Natural killer cell treated with Interleukin-12 subunit alpha and Interleukin-12 subunit beta and Interleukin-15 and Interleukin-18, amount 100 ng/mL, for 72 hours (primary cell): ENCODE data around the gene NCOR1. TPM values are rescaled to one million over a fixed set of nuclear protein-coding genes. Genes with fewer than 3 reads are reported as not detected.
"Not testable (repeated sequence)": the region's sequence is repeated elsewhere in the genome, so short reads cannot be mapped to it uniquely, and the experiment has no call there.

Experiments used
- ATAC-seq, 2 donors: fragments of 150-1000 bp; cut with Tn5 transposase in 1 of 2; sonication (Bioruptor Pico), chemical (Tn5 transposase) in 1 of 2; 2 replicates each; pipeline ENCODE4 v1.10.0; 2021
- DNase-seq: peaks from one replicate; pipeline ENCODE4 v3.0.0; 2022; ENCODE audit warnings: low spot score
- H3K27ac Mint-ChIP-seq, 2 donors: 1 replicate in 1 of 2; 2 replicates in 1 of 2; pipeline ENCODE4 v1.8.0; 2022; ENCODE audit warnings: mixed read lengths in 2 of 2, mild to moderate bottlenecking in 1 of 2, moderate library complexity in 1 of 2
- H3K27me3 Mint-ChIP-seq, 2 donors: 1 replicate in 1 of 2; 2 replicates in 1 of 2; pipeline ENCODE4 v1.8.0; 2022; ENCODE audit warnings: mixed read lengths in 2 of 2
- H3K36me3 Mint-ChIP-seq: one replicate; pipeline ENCODE4 v1.8.0; 2022; ENCODE audit warnings: mixed read lengths
- H3K4me1 Mint-ChIP-seq, 2 donors: 1 replicate in 1 of 2; 2 replicates in 1 of 2; pipeline ENCODE4 v1.8.0; 2022; ENCODE audit warnings: low read depth in 2 of 2, mixed read lengths in 2 of 2, mild to moderate bottlenecking in 1 of 2
- H3K4me3 Mint-ChIP-seq: one replicate; pipeline ENCODE4 v1.8.0; 2022; ENCODE audit warnings: mixed read lengths
- H3K9me3 Mint-ChIP-seq: 2 replicates; pipeline ENCODE4 v1.8.0; 2022; ENCODE audit warnings: mixed read lengths
- total RNA-seq, 2 donors: library from RNA; stranded (reverse); gene quantifications; one replicate each; pipeline ENCODE4 v1.2.3, GENCODE V29; 2022

NCOR1 gene
- total RNA-seq, 2 donors from 2014 or later: 146 to 193 TPM

GRCh38 chr17:16158714-16159113, 56.6 kb downstream of the NCOR1 start:
- no peak for DNase-seq
- no peak for ATAC-seq
- H3K36me3 Mint-ChIP-seq: peaks cover 18% of the 10 kb centered on the region
- H3K4me1 Mint-ChIP-seq: peaks cover 9 to 11% of the 10 kb centered on the region in 2 donors
- no peak overlapping the region for H3K4me3 Mint-ChIP-seq
- no peaks in the 10 kb centered on the region for H3K9me3 Mint-ChIP-seq
- H3K27me3 Mint-ChIP-seq: no peaks in the 10 kb centered on the region
- H3K27ac Mint-ChIP-seq: no peak overlapping the region

- ATAC-seq (no peak), DNase-seq (no peak)
- H3K36me3 Mint-ChIP-seq: peaks cover 21% of the 10 kb centered on the region
- H3K27me3 Mint-ChIP-seq: no peaks in the 10 kb centered on the region
- H3K4me3 Mint-ChIP-seq: no peak overlapping the region
- peaks cover 9 to 11% of the 10 kb centered on the region in 2 donors for H3K4me1 Mint-ChIP-seq
- no peaks in the 10 kb centered on the region for H3K9me3 Mint-ChIP-seq
- peak overlapping the region in 1 of 2 donors; percentile 18 for H3K27ac Mint-ChIP-seq
These were observed 59.8 kb downstream of the NCOR1 start for GRCh38 chr17:16155536-16155935.

GRCh38 chr17:16152326-16152725, 63.0 kb downstream of the NCOR1 start:
- H3K9me3 Mint-ChIP-seq, DNase-seq, H3K27ac Mint-ChIP-seq, ATAC-seq, H3K4me3 Mint-ChIP-seq, H3K27me3 Mint-ChIP-seq: not testable (repeated sequence)
- H3K36me3 Mint-ChIP-seq: peaks cover 38% of the 10 kb centered on the region
- H3K4me1 Mint-ChIP-seq: peaks cover 11 to 12% of the 10 kb centered on the region in 2 donors

GRCh38 chr17:16150251-16150856, 65.0 kb downstream of the NCOR1 start:
- H3K4me1 Mint-ChIP-seq: peaks cover 0 to 4% of the 10 kb centered on the region in 2 donors
- peaks cover 37% of the 10 kb centered on the region for H3K36me3 Mint-ChIP-seq
- no peaks in the 10 kb centered on the region for H3K27me3 Mint-ChIP-seq
- no peaks in the 10 kb centered on the region for H3K9me3 Mint-ChIP-seq
- ATAC-seq: no peak
- no peak for DNase-seq
- H3K27ac Mint-ChIP-seq: no peak overlapping the region
- H3K4me3 Mint-ChIP-seq: no peak overlapping the region

GRCh38 chr17:16148596-16148995, 66.7 kb downstream of the NCOR1 start:
- Mint-ChIP-seq H3K27me3 (no peaks in the 10 kb centered on the region), H3K27ac (no peak overlapping the region), H3K36me3 (peaks cover 29% of the 10 kb centered on the region), H3K4me1 (peaks cover 0 to 4% of the 10 kb centered on the region in 2 donors), H3K4me3 (no peak overlapping the region), H3K9me3 (no peaks in the 10 kb centered on the region)
- no peak for DNase-seq
- no peak for ATAC-seq

GRCh38 chr17:16145319-16145890, 69.9 kb downstream of the NCOR1 start:
- H3K9me3 Mint-ChIP-seq, H3K4me3 Mint-ChIP-seq, ATAC-seq, H3K27me3 Mint-ChIP-seq, H3K4me1 Mint-ChIP-seq, H3K27ac Mint-ChIP-seq, DNase-seq: not testable (repeated sequence)
- H3K36me3 Mint-ChIP-seq: peaks cover 27% of the 10 kb centered on the region

GRCh38 chr17:16141685-16142084, 73.6 kb downstream of the NCOR1 start:
- DNase-seq (no peak), ATAC-seq (no peak)
- Mint-ChIP-seq H3K36me3 (peaks cover 11% of the 10 kb centered on the region), H3K9me3 (no peaks in the 10 kb centered on the region), H3K27ac (no peak overlapping the region), H3K4me1 (no peaks in the 10 kb centered on the region), H3K27me3 (no peaks in the 10 kb centered on the region), H3K4me3 (no peak overlapping the region)

- no peak for ATAC-seq
- no peaks in the 10 kb centered on the region for H3K27me3 Mint-ChIP-seq
- DNase-seq: no peak
- H3K27ac Mint-ChIP-seq: no peak overlapping the region
- H3K36me3 Mint-ChIP-seq: peaks cover 6% of the 10 kb centered on the region
- no peak overlapping the region for H3K4me3 Mint-ChIP-seq
- H3K9me3 Mint-ChIP-seq: no peaks in the 10 kb centered on the region
- no peaks in the 10 kb centered on the region for H3K4me1 Mint-ChIP-seq
These were observed 74.5 kb downstream of the NCOR1 start for GRCh38 chr17:16140854-16141253.

GRCh38 chr17:16135461-16135860, 79.9 kb downstream of the NCOR1 start:
- Mint-ChIP-seq H3K36me3 (peaks cover 6% of the 10 kb centered on the region), H3K9me3 (no peaks in the 10 kb centered on the region), H3K27me3 (no peaks in the 10 kb centered on the region), H3K27ac (no peak overlapping the region), H3K4me3 (no peak overlapping the region), H3K4me1 (no peaks in the 10 kb centered on the region)
- ATAC-seq (no peak), DNase-seq (no peak)

- Mint-ChIP-seq H3K9me3 (no peaks in the 10 kb centered on the region), H3K27ac (no peak overlapping the region), H3K27me3 (no peaks in the 10 kb centered on the region), H3K4me1 (peaks cover 5% of the 10 kb centered on the region in 2 donors), H3K4me3 (no peak overlapping the region), H3K36me3 (peaks cover 12% of the 10 kb centered on the region)
- ATAC-seq (no peak), DNase-seq (no peak)
These were observed 83.7 kb downstream of the NCOR1 start for GRCh38 chr17:16131593-16131992.

- Mint-ChIP-seq H3K4me1 (peaks cover 5% of the 10 kb centered on the region in 2 donors), H3K27me3 (no peaks in the 10 kb centered on the region), H3K9me3 (no peaks in the 10 kb centered on the region), H3K4me3 (no peak overlapping the region), H3K36me3 (peaks cover 6% of the 10 kb centered on the region), H3K27ac (peak overlapping the region in 1 of 2 donors; percentile 1)
- ATAC-seq: no peak
- no peak for DNase-seq
These were observed 85.7 kb downstream of the NCOR1 start for GRCh38 chr17:16129441-16130205.

GRCh38 chr17:16123531-16123930, 91.8 kb downstream of the NCOR1 start:
- Mint-ChIP-seq H3K36me3 (peaks cover 18% of the 10 kb centered on the region), H3K4me1 (peaks cover 12% of the 10 kb centered on the region in 2 donors), H3K27me3 (no peaks in the 10 kb centered on the region), H3K4me3 (no peak overlapping the region), H3K9me3 (no peaks in the 10 kb centered on the region), H3K27ac (peak overlapping the region in 1 of 2 donors; percentile 2)
- DNase-seq (no peak), ATAC-seq (no peak)

GRCh38 chr17:16122697-16123434, 92.5 kb downstream of the NCOR1 start:
- peaks cover 13% of the 10 kb centered on the region for H3K36me3 Mint-ChIP-seq
- no peaks in the 10 kb centered on the region for H3K9me3 Mint-ChIP-seq
- peak overlapping the region in 1 of 2 donors; percentile 2 for H3K27ac Mint-ChIP-seq
- DNase-seq (no peak), ATAC-seq (no peak)
- H3K4me3 Mint-ChIP-seq: no peak overlapping the region
- H3K4me1 Mint-ChIP-seq: peaks cover 7 to 12% of the 10 kb centered on the region in 2 donors
- no peaks in the 10 kb centered on the region for H3K27me3 Mint-ChIP-seq

GRCh38 chr17:16121915-16122314, 93.4 kb downstream of the NCOR1 start:
- Mint-ChIP-seq H3K9me3 (no peaks in the 10 kb centered on the region), H3K27me3 (no peaks in the 10 kb centered on the region), H3K27ac (no peak overlapping the region), H3K4me1 (peaks cover 7 to 12% of the 10 kb centered on the region in 2 donors), H3K36me3 (peaks cover 16% of the 10 kb centered on the region), H3K4me3 (no peak overlapping the region)
- no peak for ATAC-seq
- no peak for DNase-seq
